NCI-H2196 (cell line): ENCODE data around the gene KCNT1.

ENCODE experiments used
- DNase-seq: peaks from one replicate; lab custom pipeline; 2025; ENCODE audit not compliant: unreplicated experiment; lab: John Stamatoyannopoulos, UW

KCNT1 gene

DNA sequence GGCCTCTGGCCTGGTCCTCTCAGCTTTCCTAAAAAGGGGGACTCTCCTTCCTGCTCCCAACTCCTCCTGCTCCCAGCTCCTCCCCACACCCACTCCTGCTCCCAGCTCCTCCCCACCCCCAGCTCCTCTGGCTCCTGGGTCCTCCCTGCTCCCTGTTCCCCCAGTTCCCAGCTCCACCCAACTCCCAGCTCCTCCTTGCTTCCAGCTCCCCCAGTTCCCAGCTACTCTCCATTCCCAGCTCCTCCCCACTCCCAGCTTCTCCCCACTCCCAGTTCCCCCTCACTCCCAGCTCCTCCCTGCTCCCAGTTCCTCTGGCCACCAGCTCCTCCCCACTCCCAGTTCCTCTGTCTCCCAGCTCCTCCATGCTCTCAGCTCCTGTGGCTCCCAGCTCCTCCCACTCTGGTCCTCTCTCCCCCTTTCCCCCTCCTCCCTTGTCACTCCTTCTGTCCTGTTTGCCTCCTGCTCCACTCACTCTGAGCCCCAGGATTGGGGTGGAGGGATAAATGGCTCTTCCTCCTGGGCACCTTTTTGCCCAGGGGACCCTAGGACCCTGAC is 75.7 kb downstream of the KCNT1 start:
- DNase-seq: no peak

DNA sequence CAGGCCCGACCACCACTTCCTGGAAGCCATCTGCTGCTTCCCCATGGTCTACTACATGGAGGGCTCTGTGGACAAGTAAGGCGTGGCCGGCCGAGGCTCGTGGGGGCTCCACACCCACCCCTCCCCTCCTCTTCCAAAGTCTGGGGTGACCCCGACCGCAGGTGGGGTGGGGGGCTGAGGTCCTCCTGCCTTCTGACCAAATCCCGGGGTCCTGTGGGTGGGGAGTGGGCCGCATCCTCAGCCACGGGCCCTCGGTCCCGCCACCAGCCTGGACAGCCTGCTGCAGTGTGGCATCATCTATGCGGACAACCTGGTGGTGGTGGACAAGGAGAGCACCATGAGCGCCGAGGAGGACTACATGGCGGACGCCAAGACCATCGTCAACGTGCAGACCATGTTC is 76.4 kb downstream of the KCNT1 start:
- DNase-seq: no peak

DNA sequence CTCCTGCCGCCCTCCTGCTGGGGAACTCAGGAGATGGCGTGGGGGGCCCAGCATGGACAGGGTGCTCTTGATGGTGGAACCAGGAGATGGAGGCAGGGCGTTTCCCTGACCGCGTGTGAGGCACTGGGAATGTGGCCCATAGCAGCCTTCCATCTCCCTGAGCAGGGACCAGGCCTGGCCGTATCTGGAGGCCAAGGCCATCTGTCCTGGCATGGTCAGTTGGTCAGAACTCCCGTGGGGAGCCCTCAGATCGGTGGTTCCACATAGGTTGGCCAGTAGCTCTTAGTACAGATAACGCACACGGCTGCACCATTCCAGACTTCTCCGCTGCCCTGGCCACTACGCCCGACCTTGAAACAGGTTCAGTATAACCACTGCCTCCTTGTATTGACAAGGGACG is 77.6 kb downstream of the KCNT1 start:
- no peak for DNase-seq

DNA sequence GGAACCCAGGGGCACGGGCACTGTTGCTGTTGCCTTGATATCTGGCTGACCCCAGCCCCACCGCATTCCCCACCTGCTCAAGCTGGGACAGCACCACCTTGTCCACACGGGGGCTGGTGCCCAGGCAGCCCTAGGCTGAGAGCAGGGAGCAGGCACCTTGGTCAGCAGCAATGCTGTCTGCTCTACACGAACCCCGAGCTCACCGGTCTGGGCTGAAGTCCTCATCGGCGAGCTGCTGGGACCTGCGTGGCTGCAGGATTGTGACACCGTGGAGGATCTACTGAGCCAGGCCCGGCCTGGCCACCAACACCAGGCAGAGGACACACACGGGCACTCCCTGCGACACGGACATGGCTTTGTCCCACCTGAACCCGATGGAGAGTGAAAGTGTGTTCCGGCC is 78.1 kb downstream of the KCNT1 start:
- no peak for DNase-seq

DNA sequence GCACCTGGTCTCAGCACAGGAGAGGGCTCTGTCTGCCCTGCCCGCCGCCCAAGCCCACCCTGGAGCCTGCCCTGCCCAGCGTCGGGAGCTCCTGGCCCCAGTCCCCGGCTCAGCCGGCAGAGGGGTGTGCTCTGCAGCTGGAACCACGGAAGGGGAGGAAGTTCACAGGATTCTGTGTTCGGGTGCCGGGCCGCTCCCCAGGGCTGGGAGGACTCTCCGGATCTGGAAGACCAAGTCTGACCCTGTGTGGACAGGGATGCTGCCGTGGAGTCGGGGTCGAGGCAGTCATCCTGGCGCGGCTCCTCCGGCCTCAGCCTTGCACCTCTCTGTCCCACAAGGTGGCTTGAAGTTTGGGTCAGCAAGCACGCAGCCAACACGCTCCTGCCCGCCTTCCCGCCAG is 78.6 kb downstream of the KCNT1 start:
- DNase-seq: no peak

DNA sequence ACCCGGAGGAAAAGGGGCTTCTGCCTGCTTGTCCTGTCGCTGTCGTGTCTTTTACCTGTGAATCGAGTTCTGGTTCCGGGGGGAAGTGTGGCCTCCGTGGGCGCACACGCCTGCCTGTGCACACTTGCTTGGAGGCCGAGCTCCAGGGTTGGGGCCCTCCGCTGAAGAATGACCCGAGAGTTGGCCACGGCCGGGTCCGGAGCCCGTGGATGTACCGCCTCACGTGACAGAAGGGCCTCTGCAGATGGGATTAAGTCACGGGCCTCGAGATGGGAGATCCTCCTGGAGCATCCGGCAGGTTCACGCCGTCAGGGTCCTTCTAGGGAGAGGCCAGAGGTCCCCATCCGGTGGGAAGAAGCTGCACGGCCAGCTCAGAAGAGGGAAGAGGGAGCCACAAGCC is 81.0 kb downstream of the KCNT1 start:
- no peak for DNase-seq

DNA sequence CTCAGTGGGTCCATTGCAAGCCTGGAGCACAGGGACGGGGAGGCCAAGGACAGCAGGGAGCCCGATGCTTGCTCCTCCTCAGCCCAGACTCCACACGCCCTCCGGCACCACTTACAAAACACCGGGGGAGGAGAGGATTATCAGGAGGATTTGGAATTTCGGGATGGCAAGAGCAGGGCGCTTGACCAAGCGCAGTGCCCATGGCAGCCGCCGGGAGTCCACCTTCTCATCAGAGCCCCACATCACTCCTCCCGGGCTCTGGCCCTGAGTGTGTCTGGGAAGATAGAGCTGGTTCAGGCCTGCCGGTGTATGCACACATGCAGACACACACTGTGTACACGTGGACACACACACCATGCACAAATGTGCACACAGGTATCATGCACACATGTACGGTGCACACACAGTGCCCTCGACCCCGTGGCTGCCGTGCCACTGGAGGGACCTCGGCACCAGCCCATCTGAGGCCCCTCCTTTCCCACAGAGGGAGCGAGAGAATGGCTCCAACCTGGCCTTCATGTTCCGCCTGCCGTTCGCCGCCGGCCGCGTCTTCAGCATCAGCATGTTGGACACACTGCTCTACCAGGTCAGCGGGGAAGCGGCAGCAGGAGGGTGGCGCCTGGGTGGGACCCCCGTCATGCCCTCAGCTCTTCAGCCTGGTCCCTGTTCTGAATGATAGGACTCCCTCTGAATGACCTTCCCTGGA is 81.7 kb downstream of the KCNT1 start:
- no peak for DNase-seq

DNA sequence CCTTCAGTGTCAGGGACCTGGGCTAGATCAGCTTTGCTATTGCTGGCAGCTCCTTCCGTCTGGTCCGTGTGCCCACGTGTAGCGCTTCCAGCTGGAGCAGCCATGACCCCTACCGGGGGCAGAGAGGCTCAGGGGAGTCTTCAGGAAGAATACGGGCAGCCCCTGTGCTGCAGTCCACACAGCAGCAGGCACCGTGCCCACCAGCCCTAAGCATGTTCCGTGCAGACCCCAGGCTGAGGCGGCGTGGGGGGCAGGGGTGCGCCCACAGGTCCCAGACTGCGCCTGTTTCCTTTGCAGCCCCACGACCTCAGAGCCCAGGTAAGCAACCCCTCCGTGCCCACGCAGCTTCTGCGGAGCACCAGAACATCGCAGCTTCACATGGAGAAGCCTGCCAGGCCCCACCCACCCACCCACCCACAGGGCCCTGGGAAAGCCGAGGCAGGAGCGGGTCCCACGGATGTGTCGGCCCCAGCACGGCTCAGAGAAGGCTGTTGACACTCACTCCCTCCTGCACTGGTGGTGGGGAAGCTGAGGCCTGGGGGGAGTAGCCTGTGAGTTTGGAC is 83.1 kb downstream of the KCNT1 start:
- DNase-seq: no peak

DNA sequence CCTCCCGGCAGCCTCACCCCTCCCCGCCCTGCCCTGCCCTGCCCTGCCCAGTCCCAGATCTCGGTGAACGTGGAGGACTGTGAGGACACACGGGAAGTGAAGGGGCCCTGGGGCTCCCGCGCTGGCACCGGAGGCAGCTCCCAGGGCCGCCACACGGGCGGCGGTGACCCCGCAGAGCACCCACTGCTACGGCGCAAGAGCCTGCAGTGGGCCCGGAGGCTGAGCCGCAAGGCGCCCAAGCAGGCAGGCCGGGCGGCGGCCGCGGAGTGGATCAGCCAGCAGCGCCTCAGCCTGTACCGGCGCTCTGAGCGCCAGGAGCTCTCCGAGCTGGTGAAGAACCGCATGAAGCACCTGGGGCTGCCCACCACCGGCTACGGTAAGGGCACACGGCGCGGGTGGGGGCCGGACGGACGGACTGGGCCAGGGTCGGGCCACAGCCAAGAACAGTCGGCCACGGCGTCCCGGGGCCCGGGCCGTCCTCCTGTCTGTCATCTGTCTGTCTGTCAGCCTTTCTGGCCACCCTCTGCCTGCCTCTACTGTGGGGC is 84.2 kb downstream of the KCNT1 start:
- DNase-seq: no peak

DNA sequence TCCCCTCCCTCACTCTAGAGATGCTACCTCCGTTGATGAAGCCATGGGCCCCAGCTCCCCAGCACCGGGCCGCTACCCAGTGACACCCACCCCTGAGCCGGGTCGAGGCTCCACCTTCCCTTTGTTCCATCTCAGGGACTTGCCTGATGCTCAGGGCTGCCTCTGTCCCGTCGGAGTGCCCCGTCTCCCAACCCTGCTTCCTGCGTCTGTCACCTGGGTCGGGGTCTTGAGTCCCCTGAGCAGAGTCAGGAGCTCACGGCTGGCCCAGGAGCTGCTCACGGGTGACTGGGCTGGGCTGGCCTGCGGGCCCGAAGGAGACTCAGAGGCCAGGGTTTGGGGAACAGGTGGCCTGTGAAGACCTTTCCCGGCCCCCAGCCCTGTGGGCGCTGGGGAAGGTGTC is 85.3 kb downstream of the KCNT1 start:
- DNase-seq: no peak

DNA sequence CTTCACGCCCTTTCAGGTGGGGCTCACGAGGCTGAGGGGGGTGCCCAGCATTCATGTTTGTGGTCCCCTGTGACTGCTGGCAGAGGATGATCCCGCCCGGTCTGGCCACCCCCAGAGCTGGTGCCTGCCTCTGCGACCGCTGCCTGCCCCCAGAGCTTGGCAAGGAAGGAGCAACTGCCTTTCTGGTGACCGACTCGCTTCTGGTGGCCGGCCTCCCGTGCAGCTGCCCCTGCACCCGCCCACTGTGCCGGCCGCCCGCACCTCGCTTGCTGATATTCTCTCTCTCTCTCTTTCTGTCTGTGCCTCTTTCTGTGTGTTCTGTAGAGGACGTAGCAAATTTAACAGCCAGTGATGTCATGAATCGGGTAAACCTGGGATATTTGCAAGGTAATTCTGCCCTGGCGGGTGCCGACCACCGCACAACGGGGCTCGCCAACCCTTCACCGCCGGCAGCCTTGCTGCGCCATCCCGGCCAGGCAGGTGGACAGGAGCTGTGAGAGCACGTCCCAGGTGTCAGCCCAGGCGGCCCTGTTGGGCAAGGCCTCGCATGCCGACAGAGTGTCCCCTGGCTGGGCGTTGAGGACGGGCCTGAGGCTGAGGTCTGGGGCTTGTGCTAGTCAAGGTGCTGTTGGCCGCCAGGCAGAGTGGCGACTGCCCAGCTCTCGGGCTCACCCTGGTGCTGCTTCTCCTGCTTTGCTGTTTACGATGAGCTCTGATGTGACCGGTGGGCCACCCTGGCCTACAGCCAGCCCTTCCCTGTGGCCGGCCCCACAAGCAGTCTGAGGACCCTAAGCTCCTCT is 86.0 kb downstream of the KCNT1 start:
- DNase-seq: no peak

DNA sequence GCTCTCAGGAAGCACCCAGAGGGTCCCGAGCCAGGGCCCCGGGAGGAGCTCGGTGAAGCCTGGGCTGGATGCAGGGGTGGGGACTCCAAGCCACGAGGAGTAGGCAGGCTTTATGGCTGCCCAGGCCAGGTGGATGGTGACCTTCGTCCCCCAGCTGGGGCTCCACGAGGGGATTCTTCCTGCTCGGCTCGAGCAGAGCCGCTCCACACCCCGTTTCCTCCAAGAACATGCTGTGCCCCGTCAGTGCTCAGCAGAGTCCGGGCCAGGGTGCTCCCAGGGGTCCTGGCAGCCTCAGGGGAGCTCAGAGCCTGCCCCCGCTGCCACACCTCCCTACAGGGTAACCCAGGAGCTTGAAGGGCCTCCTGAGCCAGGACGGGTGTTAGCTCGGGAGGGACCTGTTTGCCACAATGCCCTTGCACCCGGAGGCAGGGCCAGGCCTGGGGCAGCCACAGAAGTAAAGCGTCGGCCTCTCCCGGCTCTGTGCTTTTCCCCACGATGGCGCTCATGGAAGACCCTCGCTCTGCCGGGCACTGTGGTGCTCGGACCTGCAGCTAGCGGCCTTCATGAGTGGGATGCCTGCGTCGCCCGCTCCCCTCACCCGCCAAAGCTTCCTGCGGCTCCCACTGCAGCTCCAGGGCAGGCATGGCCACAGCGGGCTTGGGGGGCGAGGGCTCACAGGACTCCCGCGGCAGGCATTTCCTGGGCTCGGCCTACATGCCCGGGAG is 86.8 kb downstream of the KCNT1 start:
- DNase-seq: no peak

DNA sequence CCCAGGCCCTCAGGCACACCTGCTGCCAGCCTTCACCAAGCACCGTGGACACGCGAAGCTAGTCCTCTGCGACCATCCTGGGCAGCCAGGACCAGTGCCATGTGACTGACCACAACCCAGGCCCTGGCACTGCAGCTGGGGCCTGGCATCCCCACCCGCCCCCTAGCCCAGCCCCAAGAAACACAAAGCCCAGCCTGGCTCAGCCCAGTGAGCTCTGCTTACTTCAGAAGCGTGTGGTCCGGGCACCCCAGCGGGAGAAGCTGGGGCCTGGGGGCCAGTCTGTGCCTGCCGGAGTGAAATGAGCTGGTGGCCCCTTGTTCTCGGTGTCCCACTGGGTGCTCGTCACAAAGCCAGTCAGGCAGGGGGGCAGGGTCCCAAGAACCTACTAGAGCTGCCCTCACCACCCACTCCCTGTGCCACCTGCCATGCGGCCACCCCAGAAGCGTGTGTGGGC is 87.9 kb downstream of the KCNT1 start:
- DNase-seq: no peak

DNA sequence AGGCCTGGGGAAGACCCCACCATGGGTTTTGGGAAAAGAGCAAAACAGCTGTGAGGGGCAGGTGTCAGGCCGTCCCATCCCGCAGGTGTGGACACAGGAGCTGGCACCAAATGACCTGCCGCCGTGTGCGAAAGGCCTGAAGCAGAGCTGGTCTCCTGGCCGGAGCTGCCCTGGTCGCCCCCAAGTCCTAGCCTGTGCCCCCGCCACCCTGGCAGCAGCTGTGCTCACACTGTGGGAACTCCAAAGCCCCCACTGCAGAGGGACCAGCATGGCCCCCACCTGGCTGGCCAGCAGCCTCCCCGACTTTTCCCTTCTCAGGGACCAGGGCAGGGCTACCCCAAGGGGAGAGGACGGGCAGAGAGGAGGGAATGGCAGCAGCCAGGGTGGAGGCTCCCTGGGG is 88.4 kb downstream of the KCNT1 start:
- no peak for DNase-seq

DNA sequence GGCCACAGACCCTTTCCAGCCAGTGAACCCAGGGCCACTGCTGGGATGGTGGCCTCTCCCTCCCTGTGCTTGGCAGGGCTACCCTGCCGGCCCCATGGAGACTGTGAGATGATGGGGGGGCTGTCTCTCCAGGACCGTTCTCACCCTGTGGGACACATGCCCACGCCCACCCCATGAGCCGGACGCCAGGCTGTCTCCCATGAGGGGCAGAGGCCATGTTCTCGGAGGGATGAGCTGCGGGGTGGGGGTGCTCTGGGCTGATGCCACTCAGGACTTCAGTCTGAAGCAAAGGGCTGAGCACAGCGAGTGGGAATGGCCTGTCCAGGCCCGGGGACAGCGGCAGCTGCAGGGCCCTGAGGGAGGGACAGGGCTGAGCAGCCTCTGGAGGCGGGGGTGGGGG is 88.9 kb downstream of the KCNT1 start:
- no peak for DNase-seq

DNA sequence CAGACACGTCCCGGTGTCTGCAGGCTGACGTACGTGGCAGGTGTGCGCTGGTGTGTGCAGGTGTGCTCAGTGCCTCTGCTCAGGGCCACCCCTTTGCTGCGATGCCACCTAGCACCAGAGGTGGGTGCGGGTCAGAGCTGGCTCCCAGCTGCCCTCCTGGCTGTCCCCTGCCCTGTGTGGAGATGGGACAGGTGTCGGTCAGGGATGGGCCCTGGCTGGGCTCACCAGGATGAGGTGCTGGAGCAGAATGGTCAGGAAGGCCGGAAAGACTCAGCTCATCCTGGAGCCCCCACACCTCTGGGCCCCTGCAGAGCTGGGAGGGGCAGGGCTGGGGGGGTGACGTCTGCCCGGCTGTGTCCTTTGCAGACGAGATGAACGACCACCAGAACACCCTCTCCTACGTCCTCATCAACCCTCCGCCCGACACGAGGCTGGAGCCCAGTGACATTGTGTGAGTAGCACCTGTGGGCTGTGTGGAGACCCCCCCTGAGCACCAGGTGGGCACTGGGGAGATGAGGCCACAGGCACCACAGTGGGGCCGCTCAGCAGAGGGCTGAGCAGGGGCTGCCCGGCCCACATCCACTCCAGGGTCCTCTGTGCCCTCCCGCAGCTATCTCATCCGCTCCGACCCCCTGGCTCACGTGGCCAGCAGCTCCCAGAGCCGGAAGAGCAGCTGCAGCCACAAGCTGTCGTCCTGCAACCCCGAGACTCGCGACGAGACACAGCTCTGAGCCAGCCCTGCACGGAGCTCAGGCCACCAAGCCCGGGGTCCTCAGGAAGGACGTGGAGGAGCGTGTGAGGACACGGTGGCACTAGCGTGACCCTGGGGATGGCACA is 89.7 kb downstream of the KCNT1 start:
- DNase-seq: no peak

DNA sequence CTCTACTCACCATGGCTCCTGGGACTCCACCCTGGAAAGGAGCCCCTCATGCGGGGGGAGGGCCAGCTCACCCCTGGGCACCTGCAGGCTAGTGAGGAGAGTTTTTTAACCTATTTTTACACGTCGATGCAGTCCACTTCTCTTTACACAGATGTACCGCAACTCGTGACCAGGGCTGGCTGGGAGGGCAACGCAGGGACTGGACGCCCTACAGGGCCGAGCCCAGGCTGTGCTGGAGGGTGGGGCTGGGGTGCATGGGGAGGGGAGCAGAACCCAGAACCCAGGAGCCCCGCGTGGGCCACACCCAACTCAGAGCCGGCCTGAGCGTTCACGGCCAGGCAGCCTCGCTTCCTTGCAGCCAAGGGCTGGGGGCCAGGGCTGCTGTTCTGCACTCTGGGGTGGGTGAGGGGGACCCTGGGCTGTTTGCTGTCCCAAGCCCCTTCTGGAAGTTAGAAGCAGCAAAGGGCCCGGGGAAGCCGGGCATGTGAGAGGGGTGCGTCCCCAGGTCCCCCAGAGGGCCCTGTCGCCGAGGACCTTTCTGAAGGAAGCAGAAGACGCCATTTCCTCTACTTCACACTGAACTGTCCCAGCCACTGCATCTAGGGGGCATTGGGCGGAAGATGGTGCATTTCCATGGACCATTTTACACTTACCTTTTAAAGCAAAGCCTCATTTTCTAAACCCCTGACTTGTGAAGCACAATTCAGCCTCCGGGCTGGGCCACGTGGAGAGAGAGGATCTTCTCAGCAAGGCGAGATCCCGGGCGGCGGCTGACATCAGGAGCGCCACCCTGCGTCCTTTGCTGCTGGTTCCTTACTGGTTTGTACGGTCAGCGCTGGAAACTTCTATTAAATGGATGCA is 90.5 kb downstream of the KCNT1 start:
- DNase-seq: no peak

DNA sequence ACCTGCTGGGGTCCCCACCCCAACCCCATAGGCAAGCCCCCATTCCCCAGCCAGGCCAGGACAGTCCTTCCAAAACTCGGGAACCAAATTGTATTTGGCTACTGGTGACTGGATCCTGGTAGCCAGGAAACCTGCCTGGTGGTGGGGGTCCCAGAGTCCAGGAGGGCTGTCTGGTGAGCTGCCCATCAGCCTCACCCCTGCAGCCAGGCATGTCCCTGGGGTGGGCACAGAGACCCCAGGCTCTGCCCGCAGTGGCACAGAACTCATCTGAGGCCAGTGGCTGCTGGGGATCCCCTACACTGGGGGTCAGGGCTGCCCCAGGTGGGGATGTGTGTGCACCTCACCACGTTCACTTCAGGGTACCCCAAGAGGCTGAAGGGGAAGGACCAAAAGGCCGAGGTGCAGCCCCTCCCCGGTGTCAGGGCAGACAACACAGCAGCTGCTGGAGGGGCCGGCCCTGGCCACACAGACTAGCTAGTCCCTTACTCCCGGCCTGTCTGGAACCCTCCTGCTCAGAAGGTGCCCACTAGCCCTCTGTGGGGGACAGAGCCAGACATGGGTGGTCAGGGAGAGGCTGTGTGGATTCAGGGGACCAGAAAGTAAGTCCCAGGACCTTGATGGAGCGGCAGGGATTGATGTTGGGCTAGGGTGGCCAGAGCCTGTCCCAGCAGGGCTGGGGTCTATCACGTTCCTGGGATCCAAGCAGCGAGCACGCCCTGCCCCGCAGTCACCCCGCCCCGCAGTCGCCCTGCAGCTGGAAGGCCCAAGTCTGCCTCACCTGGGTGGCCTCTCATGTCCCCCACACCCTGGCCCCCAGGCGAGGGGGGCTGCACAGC is 91.5 kb downstream of the KCNT1 start:
- DNase-seq: no peak

DNA sequence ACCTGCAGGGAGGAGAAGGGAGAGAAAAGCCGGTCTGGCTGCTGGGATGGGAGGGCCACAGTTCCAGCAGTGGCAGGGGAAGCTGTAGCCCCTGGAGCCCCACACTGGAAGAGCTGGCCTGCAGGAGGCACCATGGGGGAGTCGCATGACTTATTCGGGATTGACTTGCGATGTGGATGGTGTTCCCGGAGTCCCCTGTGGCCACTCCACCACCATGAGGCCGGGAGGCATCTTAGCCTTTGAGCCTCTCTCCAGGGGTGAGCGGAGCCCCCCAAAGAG is 92.0 kb downstream of the KCNT1 start:
- no peak for DNase-seq
